ENCODE measurements around the gene NRARP. TPM values are rescaled to one million over a fixed set of nuclear protein-coding genes. Genes with fewer than 3 reads are reported as not detected.

NRARP gene
- total and polyA plus RNA-seq, 2 of the 8 experiments (the other 6 are each of a cell fraction or from before 2014, with no cell fraction given): 32.5 to 37.2 TPM

DNA sequence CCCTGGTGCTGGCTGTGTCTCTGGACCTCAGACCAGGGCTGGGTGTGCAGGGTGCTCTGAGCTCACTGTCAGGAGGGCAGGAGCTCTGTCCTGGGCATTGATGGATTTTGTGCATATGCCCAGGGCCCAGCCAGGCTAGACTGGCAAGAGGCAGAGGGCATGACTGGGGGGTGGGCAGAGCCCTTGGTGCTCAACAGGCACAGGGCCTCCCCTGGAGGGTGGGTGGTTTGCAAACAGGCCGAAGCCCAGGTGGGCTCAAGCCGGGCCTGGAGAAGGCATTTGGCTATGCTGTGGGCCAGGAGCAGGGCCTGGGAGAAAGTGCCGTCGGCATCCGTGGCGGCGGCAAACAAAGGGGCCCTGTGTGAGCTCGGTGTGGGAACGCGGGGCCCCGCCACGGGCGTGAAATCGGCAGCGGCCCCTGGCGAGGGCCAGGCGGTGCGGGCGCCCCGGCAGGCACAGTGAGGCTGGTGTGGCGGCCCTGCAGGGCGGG is 1.9 kb upstream of the NRARP start:
- no peak overlapping the region for H3K18ac ChIP-seq (ENCODE audit: extremely low read depth, low read length)
- peaks cover 0 to 50% (median 39%) of the 10 kb centered on the region in 4 experiments; a peak in 6 of 7 replicates for H3K4me1 ChIP-seq (replicated peaks in 1 of 4; ENCODE audit: control insufficient read depth in 3 of 4, insufficient read depth in 4 of 4, low read length in 3 of 4)
- H3K4me2 ChIP-seq (ENCODE audit: insufficient read depth in 1 of 2, low read depth in 2 of 2, low read length in 2 of 2): no peak overlapping the region
- no peak overlapping the region for H2BK120ac ChIP-seq (replicated peaks; ENCODE audit: low read depth, low read length)
- peak overlapping the region; percentile 72; the same call in 1 of the 2 replicates for H2BK15ac ChIP-seq (ENCODE audit: low read length)
- no peak overlapping the region for H3K14ac ChIP-seq (ENCODE audit: insufficient read length)
- peaks cover 0 to 7% of the 10 kb centered on the region in 2 experiments for H4K20me1 ChIP-seq (replicated peaks in 1 of 2; ENCODE audit: control insufficient read depth in 1 of 2, insufficient read depth in 2 of 2, low read length in 2 of 2)
- no peak overlapping the region for H2BK5ac ChIP-seq (ENCODE audit: low read depth, low read length)
- DNase-seq (ENCODE audit: low read depth in 1 of 2, low spot score in 2 of 2): peak in 1 of 2 experiments; percentile 49
- H2AK5ac ChIP-seq (ENCODE audit: low read depth, low read length): peak overlapping the region; percentile 39; the same call in 1 of the 2 replicates
- H4K8ac ChIP-seq (ENCODE audit: extremely low read depth, insufficient read depth, low read length): no peak overlapping the region
- H2BK12ac ChIP-seq (ENCODE audit: low read depth, low read length): peak overlapping the region; percentile 87; the same call in 1 of the 2 replicates
- H3K27me3 ChIP-seq (replicated peaks in 1 of 4; ENCODE audit: control insufficient read depth in 3 of 4, extremely low read depth in 1 of 4, insufficient read depth in 3 of 4, low read length in 3 of 4): peaks cover 0 to 16% (median 7%) of the 10 kb centered on the region in 4 experiments; a peak in 5 of 7 replicates
- peak overlapping the region; percentile 72; the same call in 1 of the 2 replicates for H2BK20ac ChIP-seq (ENCODE audit: low read length)
- H3K4me3 ChIP-seq (ENCODE audit: extremely low read depth in 1 of 4, insufficient read depth in 2 of 4, low read depth in 3 of 4, low read length in 4 of 4): no peak overlapping the region
- TF ChIP-seq KDM5A (IDR thresholded peaks at IDR 0.05; ENCODE audit: low read length): no peak
- 0 out of 2 replicates have a peak, but pooled peaks have one; percentile 17 for TF ChIP-seq FOSL1 (IDR thresholded peaks at IDR 0.05; ENCODE audit: insufficient read depth, low read depth, low read length)
- no peak overlapping the region for H3K23ac ChIP-seq (ENCODE audit: insufficient read length)
- WGBS, 2 experiments (ENCODE audit: extremely low coverage in 1 of 2, insufficient coverage in 1 of 2, insufficient read length in 1 of 2, insufficient replicate concordance in 2 of 2, low coverage in 1 of 2, low lambda C conversion rate in 2 of 2, missing lambda C conversion rate in 1 of 2): 86% methylated on average over 14 of the region's 22 CpGs; no CpG with 5 or more reads in 1 of the 2 experiments
- peak overlapping the region; percentile 25 for H4K91ac ChIP-seq (replicated peaks; ENCODE audit: insufficient read length, low read length)
- peaks cover 3% of the 10 kb centered on the region for H3K79me1 ChIP-seq (ENCODE audit: low read depth, low read length)
- H3K4ac ChIP-seq (replicated peaks; ENCODE audit: insufficient read length, low read depth, low read length): peak overlapping the region; percentile 9
- peaks cover 0 to 3% of the 10 kb centered on the region in 2 experiments; a peak in 1 of 4 replicates for H3K79me2 ChIP-seq (ENCODE audit: control insufficient read depth in 1 of 2, insufficient read depth in 2 of 2, low read length in 2 of 2)
- no peak overlapping the region for H4K5ac ChIP-seq (ENCODE audit: insufficient read length, low read depth, low read length)
- peaks cover 11% of the 10 kb centered on the region for H3K23me2 ChIP-seq (ENCODE audit: low read depth, low read length)
- no peaks in the 10 kb centered on the region for H3K9me3 ChIP-seq (ENCODE audit: insufficient read depth in 2 of 2, low read depth in 1 of 2, low read length in 1 of 2)
- ChIA-PET POLR2A (ENCODE audit: partially characterized antibody) (interaction anchor here (1.3 to 10.0 kb wide), 4 partner anchors 12 to 61 kb away, joined by 4 to 129 read pairs (median 6); partner anchors contain the start of genes NELFB and TOR4A), CTCF (ENCODE audit: partially characterized antibody) (interaction anchor here (0.7 to 4.7 kb wide), 17 partner anchors 8 to 275 kb away, joined by 3 to 55 read pairs (median 3); no protein-coding TSS in a partner anchor)
- H3K27ac ChIP-seq (ENCODE audit: low read depth, low read length): no peak overlapping the region
- H3K56ac ChIP-seq (replicated peaks; ENCODE audit: insufficient read length, low read depth, low read length): no peak overlapping the region
- no peak overlapping the region for H3K9ac ChIP-seq (replicated peaks in 1 of 4; ENCODE audit: extremely low read depth in 1 of 4, low read depth in 3 of 4, low read length in 3 of 4)
- FAIRE-seq: no peak
- no peaks in the 10 kb centered on the region for H3K36me3 ChIP-seq (ENCODE audit: control insufficient read depth in 2 of 4, insufficient read depth in 4 of 4, low read length in 3 of 4)
- no peak overlapping the region for H2AFZ ChIP-seq (ENCODE audit: low read length)
